Heart right ventricle (tissue), 16 donors: Measurements from ENCODE around the gene GAK. TPM values are rescaled to one million over a fixed set of nuclear protein-coding genes. Genes with fewer than 3 reads are reported as not detected.

Experiments used
- ATAC-seq, 8 donors: fragments of 200-7000 bp; cut with Tn5 transposase; one replicate each; pipeline ENCODE4 v1.9.1; 2020; ENCODE audit warnings: mild to moderate bottlenecking in 8 of 8, moderate library complexity in 8 of 8, moderate number of reproducible peaks in 1 of 8
- DNase-seq, 2 donors: peaks; one replicate each; pipeline ENCODE4 v3.0.0-alpha.2; 2020
- H3K27ac ChIP-seq, 10 donors: fragments of 200-600 bp; sonication (generic) in 2 of 10; one replicate each; pipeline versions ENCODE4 v1.5.0 to v1.8.0; 2020 to 2022; ENCODE audit warnings: mild to moderate bottlenecking in 3 of 10
- H3K27me3 ChIP-seq, 7 donors: fragments of 200-600 bp; one replicate each; pipeline ENCODE4 v1.8.0; 2021 to 2022; ENCODE audit warnings: mild to moderate bottlenecking in 2 of 7
- H3K36me3 ChIP-seq, 9 donors: fragments of 200-600 bp; sonication (generic) in 1 of 9; one replicate each; pipeline versions ENCODE4 v1.5.0 to v1.8.0; 2020 to 2022; ENCODE audit warnings: mild to moderate bottlenecking in 2 of 9
- H3K4me1 ChIP-seq, 9 donors: fragments of 200-600 bp; sonication (generic) in 1 of 9; one replicate each; pipeline versions ENCODE4 v1.5.0 to v1.8.0; 2020 to 2022; ENCODE audit warnings: mild to moderate bottlenecking in 4 of 9
- H3K4me3 ChIP-seq, 10 donors: fragments of 200-600 bp; sonication (generic) in 2 of 10; one replicate each; pipeline versions ENCODE4 v1.5.0 to v1.8.0; 2020 to 2022; ENCODE audit warnings: mild to moderate bottlenecking in 7 of 10, moderate library complexity in 2 of 10
- H3K9me3 ChIP-seq, 11 donors: fragments of 200-600 bp in 10 of 11; sonication (generic) in 2 of 11; one replicate each; pipeline versions ENCODE4 v1.5.0 to v1.8.0; 2013 to 2022; ENCODE audit warnings: mild to moderate bottlenecking in 2 of 11, control low read depth in 1 of 11, moderate library complexity in 1 of 11
- WGBS, 2 donors: extraction: QIAGEN DNeasy Blood & Tissue Kit; methylation state at CpG; one replicate each; pipeline ENCODE4 v1.1.7; 2013; ENCODE audit warnings: inconsistent platforms in 1 of 2; 5-methylcytosine and 5-hydroxymethylcytosine counted together
- intact Hi-C, 10 donors: fragments of 100-400 bp; cut with DNase I; formaldehyde crosslinking; loops; one replicate each; pipeline versions ENCODE4 v1.11.1 to v1.14.2; 2022
- polyA plus RNA-seq, 2 donors: library from polyadenylated mRNA; stranded (reverse); fragments of 200-250 nt; gene quantifications; one replicate each; pipeline ENCODE4 v1.2.3, GENCODE V29; 2013
- total RNA-seq, 10 donors: library from RNA; stranded (reverse); fragmentation: NEBNext Ultra II Directional in 3 of 10; extraction: Animal tissue kit (Norgen Biotek cat#: 25700) in 3 of 10; gene quantifications; one replicate each; pipeline versions ENCODE4 v1.2.1 to v1.2.4, GENCODE V29; 2021 to 2023
- TF ChIP-seq, protein P1 (sequence below), 9 donors: fragments of 200-600 bp; sonication (generic) in 2 of 9; IDR thresholded peaks; one replicate each; pipeline versions ENCODE4 v1.5.0 to v1.8.0; 2021 to 2022; ENCODE audit warnings: antibody characterized with exemption in 9 of 9, mild to moderate bottlenecking in 5 of 9, moderate library complexity in 1 of 9
- donor health status: Arrhythmogenic right ventricular cardiomyopathy.
- donor health status: ischemic (EF 13 %, LVEDD 7.1; RV severe dilation, severe dysfunction).
- donor health status: healthy with polysubstance abuse.
- donor health status: DM: no; HTN: yes; CAD: no.
- donor health status: DM: no; HTN: no; CAD: no.
- donor health status: ischemic (EF 25% LVEDD 6.9; RV normal size, moderate dysfunction).
- donor health status: ischemic (EF 25% LVEDD 5.7; RV mildly dilated, moderate dysfunction).
- donor health status: healthy.
- donor health status: DM: yes; HTN: yes; CAD: no.
- donor health status: Ischemic cardiomyopathy.
- donor health status: ischemic (EF 35%, LVEDD 5.7; RV mildly dilated, moderate dysfunction).
- donor health status: nonischemic (EF 11% LVEDD 7.7; RV severe dilation, severe dysfunction).
- donor health status: DM: yes; HTN: yes; CAD: no.
- donor health status: PGD.
- donor health status: ischemic (EF 29% LVEDD 5.4; RV normal size, mild dysfunction).
- donor health status: nonischemic (EF 23%, LVEDD 6.1; RV moderate dilation, normal function).

Gene GAK
- total and polyA plus RNA-seq, 12 donors = 21.0 to 105 (median 29.2) TPM

DNA sequence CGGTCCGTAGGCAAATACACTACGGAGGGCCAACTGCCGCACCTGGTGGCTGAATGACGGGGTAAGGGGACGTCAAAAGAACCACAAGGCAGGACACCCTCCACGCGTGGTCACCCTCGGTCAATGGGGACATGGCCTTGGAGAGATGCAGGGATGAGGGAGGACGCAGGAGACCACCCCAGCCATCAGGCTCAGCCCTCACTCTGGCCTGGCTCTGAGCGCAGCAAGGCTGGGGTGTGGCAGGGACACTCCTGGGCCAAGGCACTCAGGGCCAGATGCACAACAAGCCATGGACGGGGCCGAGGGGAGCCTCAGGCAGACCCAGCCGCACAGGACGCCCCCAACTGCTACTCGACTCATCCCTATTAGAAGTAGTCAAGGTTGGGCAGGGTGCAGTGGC lies 36.5 kb downstream of the GAK start:
- H3K4me3 ChIP-seq = no peak overlapping the region
- ATAC-seq (no peak), DNase-seq (no peak)
- no peaks in the 10 kb centered on the region for H3K4me1 ChIP-seq
- no peak overlapping the region for H3K27ac ChIP-seq
- WGBS, 2 donors = 96 to 97% methylated on average over 16 of the region's 16 CpGs
- intact Hi-C loops = loop anchor here in 1 of 10 donors (10.0 kb wide), 1 partner anchor 151 kb away; no protein-coding TSS in a partner anchor
- TF ChIP-seq, protein P1, sequence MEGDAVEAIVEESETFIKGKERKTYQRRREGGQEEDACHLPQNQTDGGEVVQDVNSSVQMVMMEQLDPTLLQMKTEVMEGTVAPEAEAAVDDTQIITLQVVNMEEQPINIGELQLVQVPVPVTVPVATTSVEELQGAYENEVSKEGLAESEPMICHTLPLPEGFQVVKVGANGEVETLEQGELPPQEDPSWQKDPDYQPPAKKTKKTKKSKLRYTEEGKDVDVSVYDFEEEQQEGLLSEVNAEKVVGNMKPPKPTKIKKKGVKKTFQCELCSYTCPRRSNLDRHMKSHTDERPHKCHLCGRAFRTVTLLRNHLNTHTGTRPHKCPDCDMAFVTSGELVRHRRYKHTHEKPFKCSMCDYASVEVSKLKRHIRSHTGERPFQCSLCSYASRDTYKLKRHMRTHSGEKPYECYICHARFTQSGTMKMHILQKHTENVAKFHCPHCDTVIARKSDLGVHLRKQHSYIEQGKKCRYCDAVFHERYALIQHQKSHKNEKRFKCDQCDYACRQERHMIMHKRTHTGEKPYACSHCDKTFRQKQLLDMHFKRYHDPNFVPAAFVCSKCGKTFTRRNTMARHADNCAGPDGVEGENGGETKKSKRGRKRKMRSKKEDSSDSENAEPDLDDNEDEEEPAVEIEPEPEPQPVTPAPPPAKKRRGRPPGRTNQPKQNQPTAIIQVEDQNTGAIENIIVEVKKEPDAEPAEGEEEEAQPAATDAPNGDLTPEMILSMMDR (IDR thresholded peaks at IDR 0.05) = no peak
- H3K36me3 ChIP-seq = peaks cover 0 to 86% (median 33%) of the 10 kb centered on the region in 9 donors
- H3K9me3 ChIP-seq = no peaks in the 10 kb centered on the region
- no peaks in the 10 kb centered on the region for H3K27me3 ChIP-seq

DNA sequence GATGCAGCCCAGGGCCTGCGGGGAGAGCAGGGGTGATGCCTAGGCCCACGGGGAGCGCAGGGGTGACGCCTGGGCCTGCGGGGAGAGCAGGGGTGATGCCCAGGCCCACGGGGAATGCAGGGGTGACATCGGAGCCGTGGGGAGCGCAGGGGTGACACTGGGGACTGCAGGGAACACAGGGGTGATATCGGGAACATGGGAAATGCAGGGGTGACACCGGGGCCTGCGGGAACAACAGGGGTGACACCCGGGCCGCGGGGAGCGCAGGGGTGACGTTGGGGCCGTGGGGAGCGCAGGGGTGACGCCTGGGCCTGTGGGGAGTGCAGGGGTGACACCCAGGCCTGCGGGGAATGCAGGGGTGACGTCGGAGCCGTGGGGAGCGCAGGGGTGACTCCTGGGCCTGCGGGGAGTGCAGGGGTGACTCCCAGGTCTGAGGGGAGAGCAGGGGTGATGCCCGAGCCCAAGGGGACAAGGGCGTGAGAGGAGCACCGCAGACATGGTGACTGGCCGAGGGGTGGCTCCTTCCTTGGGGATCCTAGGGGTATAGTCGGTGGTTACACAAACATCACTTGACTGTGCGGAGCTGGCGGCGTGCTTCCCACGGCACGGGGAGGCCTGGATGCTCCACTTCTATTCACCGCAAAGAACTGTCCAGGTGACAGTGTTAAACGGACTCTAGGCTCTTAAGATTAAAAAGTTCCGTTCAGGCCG lies 38.0 kb downstream of the GAK start:
- Histone ChIP-seq H3K27me3 (no peaks in the 10 kb centered on the region), H3K9me3 (no peaks in the 10 kb centered on the region), H3K36me3 (peaks cover 0 to 92% (median 39%) of the 10 kb centered on the region in 9 donors), H3K4me1 (no peaks in the 10 kb centered on the region), H3K4me3 (no peak overlapping the region), H3K27ac (no peak overlapping the region)
- WGBS, 2 donors = 95% methylated on average over 40 of the region's 40 CpGs
- no peak for ATAC-seq
- intact Hi-C loops = loop anchor here in 1 of 10 donors (10.0 kb wide), 1 partner anchor 149 kb away; no protein-coding TSS in a partner anchor
- no peak for DNase-seq
- TF ChIP-seq, protein P1 (IDR thresholded peaks at IDR 0.05) = no peak

DNA sequence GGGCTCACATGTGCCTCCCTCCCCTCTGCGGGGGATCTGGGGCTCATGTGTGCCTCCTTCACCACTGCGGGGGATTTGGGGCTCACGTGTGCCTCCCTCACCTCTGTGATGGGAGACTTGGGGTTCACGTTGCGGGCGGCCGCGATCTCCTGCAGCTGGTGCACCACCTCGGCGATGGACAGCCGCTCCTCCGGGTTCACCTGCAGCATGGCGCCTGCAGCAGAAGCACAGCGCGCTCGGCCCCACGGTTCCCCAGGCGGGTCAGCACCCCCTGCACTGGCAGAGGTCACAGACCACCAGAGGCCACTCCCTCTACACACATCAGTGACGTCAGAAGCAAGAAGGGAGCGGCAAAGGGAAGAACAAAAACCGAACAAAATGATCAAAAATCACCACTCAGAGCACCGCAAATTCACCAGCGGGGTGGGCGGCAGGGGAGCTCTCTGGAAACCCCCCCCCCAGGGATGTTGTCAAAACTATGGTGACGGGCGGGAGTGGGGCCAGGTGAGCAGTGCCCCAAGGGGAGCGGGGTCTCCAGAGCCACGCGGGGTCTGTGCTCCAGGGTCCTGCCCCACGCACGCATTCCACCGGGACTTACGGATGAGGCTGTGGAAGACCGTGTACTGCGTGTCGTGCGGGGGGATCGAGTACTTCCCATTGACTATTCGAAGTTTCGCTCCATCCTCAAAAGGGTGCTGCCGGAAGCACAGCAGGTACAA lies 38.7 kb downstream of the GAK start:
- intact Hi-C loops = loop anchor here in 1 of 10 donors (10.0 kb wide), 1 partner anchor 149 kb away; no protein-coding TSS in a partner anchor
- no peak for ATAC-seq
- DNase-seq = no peak
- 96 to 97% methylated on average over 40 to 41 of the region's 41 CpGs for WGBS, 2 donors
- Histone ChIP-seq H3K27ac (no peak overlapping the region), H3K27me3 (no peaks in the 10 kb centered on the region), H3K9me3 (no peaks in the 10 kb centered on the region), H3K4me3 (no peak overlapping the region), H3K36me3 (peaks cover 0 to 99% (median 40%) of the 10 kb centered on the region in 9 donors), H3K4me1 (no peaks in the 10 kb centered on the region)
- TF ChIP-seq, protein P1 (IDR thresholded peaks at IDR 0.05) = no peak

DNA sequence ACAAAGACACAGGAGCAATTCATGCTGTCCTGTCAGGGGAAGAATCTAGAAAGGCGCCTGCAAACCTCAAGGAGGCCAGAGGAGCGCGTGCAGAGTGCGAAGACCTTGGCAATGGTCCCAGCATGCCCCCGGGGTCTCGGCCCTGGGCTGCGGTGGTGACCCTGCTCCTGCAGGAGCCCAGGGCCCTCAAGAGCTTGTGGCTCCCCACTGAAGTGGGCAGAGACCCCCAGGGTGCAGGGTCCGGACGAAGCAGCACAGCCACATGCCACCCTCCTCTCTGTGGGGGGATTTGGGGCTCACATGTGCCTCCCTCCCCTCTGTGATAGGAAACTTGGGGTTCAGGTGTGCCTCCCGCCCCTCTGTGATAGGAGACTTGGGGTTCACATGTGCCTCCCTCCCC lies 39.3 kb downstream of the GAK start:
- DNase-seq = no peak
- WGBS, 2 donors = 92 to 94% methylated on average over 10 of the region's 10 CpGs
- ATAC-seq = no peak
- Histone ChIP-seq H3K9me3 (no peaks in the 10 kb centered on the region), H3K4me3 (no peak overlapping the region), H3K27me3 (no peaks in the 10 kb centered on the region), H3K27ac (no peak overlapping the region), H3K36me3 (peaks cover 0 to 99% (median 37%) of the 10 kb centered on the region in 9 donors), H3K4me1 (no peaks in the 10 kb centered on the region)
- TF ChIP-seq, protein P1 (IDR thresholded peaks at IDR 0.05) = no peak
- intact Hi-C loops = loop anchor here in 1 of 10 donors (10.0 kb wide), 1 partner anchor 148 kb away; no protein-coding TSS in a partner anchor
